GM18870 (cell line): ENCODE measurements around the gene ZCRB1.
"Not testable (repeated sequence)": the region's sequence is repeated elsewhere in the genome, so short reads cannot be mapped to it uniquely, and the experiment has no call there.

Source experiments
- ATAC-seq: cut with Tn5 transposase; IDR thresholded peaks from one replicate; pipeline ENCODE4 v1.9.1; 2021; ENCODE audit warnings: moderate library complexity; ENCODE audit not compliant: unreplicated experiment

The ZCRB1 gene

GRCh38 chr12:42325653-42326474 lies at the start of gene ZCRB1, which contains the start of gene PPHLN1:
TSS of gene ZCRB1 (minus strand) at chr12:42326094. CDS start at chr12:42324102, 1,992 bp downstream.
TSS of gene PPHLN1 (plus strand) at chr12:42326167. CDS start at chr12:42335903, 9,736 bp downstream.
- peak; percentile 80 for ATAC-seq

GRCh38 chr12:42373669-42374068 lies 47.8 kb upstream of the ZCRB1 start:
- ATAC-seq = no peak

- peak; percentile 86 for ATAC-seq
Measured at GRCh38 chr12:42372154-42372791, 46.4 kb upstream of the ZCRB1 start.

- no peak for ATAC-seq
Measured at GRCh38 chr12:42370013-42370412, 44.1 kb upstream of the ZCRB1 start.

- no peak for ATAC-seq
Measured at GRCh38 chr12:42365486-42365885, 39.6 kb upstream of the ZCRB1 start.

GRCh38 chr12:42364692-42365091 lies 38.8 kb upstream of the ZCRB1 start:
- no peak for ATAC-seq

- ATAC-seq = no peak
Measured at GRCh38 chr12:42362647-42363260, 36.9 kb upstream of the ZCRB1 start.

- no peak for ATAC-seq
Measured at GRCh38 chr12:42361909-42362646, 36.2 kb upstream of the ZCRB1 start.

GRCh38 chr12:42360747-42361403 lies 35.0 kb upstream of the ZCRB1 start:
- ATAC-seq = peak; percentile 72

- ATAC-seq = no peak
Measured at GRCh38 chr12:42356344-42356743, 30.4 kb upstream of the ZCRB1 start.

GRCh38 chr12:42350021-42350407 lies 24.1 kb upstream of the ZCRB1 start:
- ATAC-seq = not testable (repeated sequence)

- not testable (repeated sequence) for ATAC-seq
Measured at GRCh38 chr12:42349119-42350020, 23.5 kb upstream of the ZCRB1 start.

- ATAC-seq = no peak
Measured at GRCh38 chr12:42346403-42347002, 20.6 kb upstream of the ZCRB1 start.

- no peak for ATAC-seq
Measured at GRCh38 chr12:42343721-42344120, 17.8 kb upstream of the ZCRB1 start.

- ATAC-seq = no peak
Measured at GRCh38 chr12:42342028-42342427, 16.1 kb upstream of the ZCRB1 start.

GRCh38 chr12:42338280-42338679 lies 12.4 kb upstream of the ZCRB1 start:
- no peak for ATAC-seq

- ATAC-seq = no peak
Measured at GRCh38 chr12:42336286-42336685, 10.4 kb upstream of the ZCRB1 start.

GRCh38 chr12:42332301-42333285 lies 6.7 kb upstream of the ZCRB1 start:
- peak; percentile 72 for ATAC-seq
